Stimulated activated CD8-positive, alpha-beta memory T cell treated with anti-CD3 and anti-CD28 coated beads, Interleukin-12 subunit alpha, Interleukin-12 subunit beta, amount 100 ng/mL, for 24 hours (primary cell): Measurements from ENCODE around the gene GABRE.

Source experiments
- DNase-seq: peaks from one replicate; pipeline ENCODE4 v3.0.0-alpha.2; 2020; ENCODE audit errors: extremely low read depth

GABRE gene, protein sequence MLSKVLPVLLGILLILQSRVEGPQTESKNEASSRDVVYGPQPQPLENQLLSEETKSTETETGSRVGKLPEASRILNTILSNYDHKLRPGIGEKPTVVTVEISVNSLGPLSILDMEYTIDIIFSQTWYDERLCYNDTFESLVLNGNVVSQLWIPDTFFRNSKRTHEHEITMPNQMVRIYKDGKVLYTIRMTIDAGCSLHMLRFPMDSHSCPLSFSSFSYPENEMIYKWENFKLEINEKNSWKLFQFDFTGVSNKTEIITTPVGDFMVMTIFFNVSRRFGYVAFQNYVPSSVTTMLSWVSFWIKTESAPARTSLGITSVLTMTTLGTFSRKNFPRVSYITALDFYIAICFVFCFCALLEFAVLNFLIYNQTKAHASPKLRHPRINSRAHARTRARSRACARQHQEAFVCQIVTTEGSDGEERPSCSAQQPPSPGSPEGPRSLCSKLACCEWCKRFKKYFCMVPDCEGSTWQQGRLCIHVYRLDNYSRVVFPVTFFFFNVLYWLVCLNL

DNA sequence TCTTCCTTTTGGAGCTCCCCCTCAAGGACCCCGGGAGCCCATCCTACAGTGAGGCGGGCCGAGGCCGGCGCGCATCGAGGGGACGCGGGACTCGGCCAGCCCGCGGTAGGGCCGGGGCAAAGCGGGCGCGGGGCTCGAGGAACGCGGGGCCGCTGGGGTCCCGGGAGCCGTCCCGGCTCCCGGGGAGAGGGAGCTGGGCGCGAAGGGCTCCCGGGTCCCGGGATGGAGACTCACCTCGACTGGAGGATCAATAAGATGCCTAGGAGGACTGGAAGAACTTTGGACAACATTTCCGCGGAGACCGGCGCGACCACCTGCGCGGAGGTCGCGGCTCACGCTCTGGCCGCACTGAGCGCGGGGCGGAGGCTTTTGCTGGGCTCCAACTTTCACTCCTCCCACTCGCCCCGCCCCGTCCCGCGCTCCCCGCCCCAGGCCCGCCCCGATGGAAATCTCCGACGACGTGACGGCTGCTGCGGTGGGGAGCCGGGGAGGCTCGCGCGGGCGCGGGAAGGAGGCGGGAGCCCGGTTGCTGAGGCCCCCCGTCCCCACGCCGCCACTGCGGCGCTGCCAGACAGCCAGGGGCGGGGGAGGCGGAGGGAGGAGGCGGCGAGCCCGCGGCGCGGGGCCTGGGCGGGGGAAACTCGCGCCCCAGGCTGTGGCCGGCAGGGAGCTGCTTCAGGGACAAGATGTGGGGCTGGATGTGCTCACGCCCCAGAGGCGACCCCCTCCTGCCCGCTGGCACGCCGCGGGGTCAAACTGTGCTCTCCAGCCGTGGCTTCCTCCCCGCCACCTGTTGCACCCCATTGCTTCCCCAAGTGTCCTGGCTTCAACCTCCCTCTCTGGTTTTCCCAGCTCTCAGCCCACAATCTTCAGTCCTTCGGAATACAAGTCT lies at the start of gene GABRE:
TSS of gene GABRE (minus strand) at position 341 of the 892 bp plus-strand sequence. CDS start at position 290, 51 bp downstream.
- DNase-seq, result no peak

DNA sequence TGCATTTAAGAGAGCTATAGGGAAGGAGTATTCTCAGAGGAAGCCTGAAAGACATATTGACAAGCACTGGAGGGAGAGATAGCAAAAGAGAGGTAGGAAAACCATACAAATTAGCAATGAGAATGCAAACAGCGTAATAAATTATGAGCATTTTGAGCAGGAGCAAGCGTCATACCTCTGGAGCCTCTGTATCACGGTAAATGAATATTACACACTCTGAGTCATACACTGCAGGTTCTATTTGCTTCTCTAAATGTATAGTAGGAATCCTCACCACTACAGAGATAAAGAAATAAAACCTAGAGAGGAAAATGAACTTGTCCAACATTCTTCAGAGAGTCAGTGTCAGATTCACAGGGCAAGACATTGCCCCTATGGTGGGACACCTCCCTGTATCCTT lies 46.4 kb upstream of the GABRE start:
- DNase-seq, result no peak

DNA sequence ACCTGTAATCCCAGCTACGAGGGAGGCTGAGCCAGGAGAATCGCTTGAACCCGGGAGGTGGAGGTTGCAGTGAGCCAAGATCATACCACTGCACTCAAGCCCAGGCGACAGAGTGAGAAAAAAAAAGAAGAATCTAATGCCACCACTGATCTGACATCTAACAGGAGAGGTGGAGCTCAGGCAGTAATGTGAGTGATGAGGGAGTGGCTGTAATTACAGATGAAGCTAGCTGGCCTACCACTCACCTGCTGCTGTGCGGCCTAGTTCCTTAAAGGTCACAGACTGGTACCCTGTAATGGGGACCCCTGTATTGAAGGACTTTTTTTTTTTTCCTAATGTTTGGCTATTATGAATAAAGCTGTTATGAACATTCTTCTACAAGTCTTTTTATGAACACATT lies 25.3 kb upstream of the GABRE start:
- no peak for DNase-seq

DNA sequence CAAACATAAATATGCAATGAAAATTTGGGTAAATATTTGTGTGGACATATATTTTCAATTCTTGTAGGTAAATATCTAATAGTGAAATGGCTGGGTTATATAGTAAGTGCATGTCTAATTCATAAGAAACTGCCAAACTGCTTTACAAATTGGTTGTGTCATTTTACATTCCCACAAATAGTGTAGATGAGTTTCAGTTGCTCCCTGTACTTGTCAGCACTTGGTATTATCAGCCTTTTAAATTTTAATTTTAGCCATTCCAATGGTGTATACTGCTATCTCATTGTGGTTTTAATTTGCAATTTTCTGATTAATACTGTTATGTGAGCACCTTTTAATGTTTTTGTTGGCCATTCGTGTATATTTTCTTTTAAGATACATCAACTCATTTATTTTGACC lies 23.1 kb upstream of the GABRE start:
- no peak for DNase-seq

DNA sequence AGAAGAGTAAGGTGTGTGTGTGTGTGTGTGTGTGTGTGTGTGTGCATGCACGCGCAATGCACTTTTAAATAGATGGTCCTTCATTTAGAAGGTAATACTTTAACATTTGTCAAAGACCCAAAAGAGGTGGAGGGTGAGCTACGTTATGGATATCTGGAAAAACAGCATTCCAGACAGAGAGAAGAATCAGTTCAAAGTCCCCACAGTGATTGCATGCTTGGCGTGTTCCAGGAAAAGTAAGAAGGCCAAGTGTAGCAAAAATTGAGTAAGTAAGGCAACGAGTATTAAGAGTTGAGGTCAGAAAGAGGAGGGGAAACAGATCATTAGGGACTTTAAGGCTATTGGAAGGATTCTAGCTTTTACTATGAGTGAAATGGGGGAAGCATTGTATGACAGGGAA lies 21.9 kb upstream of the GABRE start:
- DNase-seq, result no peak

DNA sequence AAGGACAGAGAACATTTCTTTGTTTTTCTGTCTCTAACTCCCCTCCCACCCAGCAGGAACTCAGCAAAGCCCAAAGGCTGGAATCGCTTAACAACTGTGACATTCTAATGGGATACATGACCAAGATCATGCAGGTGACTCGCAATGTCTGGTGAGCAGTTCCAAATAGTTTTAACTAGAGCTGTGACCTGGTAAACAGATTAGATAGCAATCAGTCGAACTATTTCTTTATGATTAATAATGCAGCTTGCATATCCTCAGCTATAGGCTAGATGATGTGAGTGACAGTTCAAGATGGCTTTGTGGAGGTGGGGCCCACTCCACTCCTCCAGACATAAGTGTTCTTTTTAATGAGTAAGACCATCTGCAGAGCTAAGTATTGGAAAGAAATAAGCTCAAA lies 20.0 kb upstream of the GABRE start:
- DNase-seq, result no peak

DNA sequence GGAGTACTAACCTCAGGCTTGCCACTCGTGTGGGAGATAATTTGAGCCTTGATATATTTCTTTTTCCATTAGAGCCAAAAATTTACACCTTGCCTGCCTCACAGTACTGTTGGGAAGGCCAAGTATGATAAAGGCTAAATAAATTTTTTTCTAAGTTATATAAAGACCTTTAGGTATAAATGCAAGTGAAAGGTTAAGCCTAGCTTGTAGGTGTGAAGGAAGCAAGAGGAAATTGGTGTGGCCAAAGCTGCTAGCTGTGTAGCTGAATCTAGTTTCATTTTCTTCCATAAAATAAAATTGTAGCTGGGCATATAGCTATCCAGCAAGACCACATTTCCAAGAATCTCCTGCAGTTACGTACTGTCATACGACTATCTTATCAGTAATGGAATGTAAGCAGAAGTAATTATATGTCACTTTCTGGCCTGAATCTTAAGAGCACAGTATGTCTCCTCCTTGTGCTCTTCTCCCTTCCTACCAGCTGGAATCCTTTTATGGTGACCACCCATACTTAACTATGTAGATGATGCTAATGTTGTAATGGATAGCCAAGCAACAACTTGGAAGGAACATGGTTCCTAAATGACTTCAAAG lies 14.3 kb upstream of the GABRE start:
- no peak for DNase-seq

DNA sequence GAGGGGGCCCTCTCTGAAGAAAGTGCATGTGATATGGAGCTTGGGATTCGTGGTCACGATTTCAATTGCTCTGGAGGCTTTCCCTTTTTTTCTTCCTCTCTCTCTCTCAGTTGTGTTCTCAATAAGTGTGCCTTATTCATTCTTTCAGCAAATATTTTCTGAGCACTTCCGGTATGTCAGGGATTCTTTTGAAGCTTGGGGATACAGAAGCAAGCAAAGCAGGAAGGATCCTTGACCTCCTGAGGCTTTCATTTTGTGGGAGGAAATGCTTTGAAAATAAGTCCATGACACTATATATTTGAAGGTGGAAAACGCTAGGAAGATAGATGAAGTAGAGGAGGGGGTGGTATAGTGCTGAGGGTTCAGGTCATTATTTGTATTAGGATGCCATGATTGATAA lies 12.6 kb upstream of the GABRE start:
- DNase-seq, result no peak

DNA sequence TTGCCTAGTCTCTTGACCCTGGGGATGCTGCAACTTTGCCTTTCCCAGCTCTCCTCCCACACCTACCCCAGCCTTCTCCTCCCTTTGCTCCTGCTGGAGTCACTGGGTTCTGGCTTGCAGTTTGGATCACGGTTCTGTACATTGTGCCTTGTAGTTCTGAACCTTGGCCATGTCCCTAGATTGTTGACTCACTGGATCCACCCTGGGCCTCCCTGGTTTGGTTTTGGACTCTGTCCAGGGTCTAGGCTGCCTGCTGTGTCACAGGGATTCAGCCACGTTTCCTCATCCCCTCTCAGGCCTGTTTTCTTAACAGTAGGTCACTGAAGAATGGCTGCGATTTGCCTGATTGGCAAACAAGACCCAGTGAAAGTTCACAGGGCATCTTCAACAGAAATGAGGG lies 11.5 kb upstream of the GABRE start:
- no peak for DNase-seq

DNA sequence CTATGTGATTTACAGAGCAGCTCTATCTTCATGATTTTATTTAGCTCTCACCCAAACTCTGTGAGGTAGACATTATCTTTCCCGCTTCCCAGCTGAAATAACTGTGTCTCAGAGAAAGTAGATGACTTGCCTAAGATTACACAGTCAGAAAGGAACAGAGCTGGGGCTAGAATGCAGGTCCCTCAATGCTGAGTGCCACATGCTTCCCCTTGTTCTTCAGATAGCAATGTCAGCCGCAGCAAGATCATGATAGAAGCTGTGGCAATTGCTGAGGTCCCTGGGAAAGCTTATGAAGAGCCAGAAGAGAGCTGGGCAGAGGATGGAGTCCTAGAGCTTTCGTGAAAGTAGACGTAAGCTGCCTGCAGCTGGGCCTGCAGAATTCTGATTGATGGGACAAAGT lies 11.1 kb upstream of the GABRE start:
- DNase-seq, result no peak

DNA sequence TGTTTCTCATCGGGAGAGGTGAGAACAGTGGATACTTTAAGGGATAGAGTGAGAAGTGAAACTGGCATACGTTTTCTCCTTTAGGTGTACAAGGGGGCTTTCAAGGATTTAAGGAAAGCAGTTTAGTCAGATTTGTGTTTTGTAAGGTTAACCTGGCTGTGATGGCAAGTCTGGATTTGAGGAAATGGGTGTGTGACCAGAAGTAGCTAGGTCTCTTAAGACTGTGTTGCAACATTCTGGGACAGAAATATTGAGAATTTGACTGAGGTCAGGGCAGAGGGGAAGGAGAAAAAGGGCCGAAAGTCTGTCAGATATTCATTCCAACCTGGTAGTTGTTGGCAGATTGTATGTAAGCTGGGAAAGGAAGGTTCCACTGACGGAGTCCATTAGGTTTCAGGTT lies 10.4 kb upstream of the GABRE start:
- DNase-seq, result no peak

DNA sequence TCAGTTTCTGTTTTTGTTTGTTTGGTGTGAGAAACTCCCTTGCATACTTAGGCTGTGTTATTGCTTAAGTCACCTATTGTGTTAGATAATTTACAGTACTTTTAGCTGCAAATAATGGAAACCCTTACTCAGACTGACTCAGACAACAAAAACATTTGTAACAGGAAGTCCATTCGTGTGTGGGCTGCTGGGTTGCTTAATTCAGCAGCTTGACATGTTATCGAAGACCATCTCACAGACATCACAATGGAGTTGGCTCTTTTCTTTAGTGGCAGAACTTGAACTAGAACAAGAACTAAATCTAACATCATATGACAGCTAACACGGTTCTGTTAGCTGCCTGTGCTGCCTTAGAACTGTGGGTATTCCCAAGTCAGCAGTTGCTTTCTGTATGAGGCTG lies 9.9 kb upstream of the GABRE start:
- no peak for DNase-seq

DNA sequence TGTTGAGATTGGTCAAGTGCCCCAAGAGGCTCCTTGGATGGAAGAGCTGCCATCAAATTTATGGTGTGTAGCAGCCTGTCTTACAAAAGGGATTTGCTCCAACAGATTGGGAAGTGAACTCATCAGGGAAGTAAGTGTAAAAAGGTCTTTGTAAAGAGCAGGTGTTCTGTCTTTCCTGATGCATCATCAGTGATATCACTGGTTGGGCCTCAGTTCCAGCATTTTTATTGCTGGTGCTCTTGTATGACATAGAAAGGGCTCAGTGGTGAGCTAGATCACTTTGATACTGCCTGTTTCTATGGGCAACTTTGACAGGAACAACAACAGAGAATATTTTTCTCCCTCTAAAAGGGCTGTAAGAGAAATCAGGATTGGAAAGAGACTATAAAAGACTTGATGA lies 8.7 kb upstream of the GABRE start:
- no peak for DNase-seq

DNA sequence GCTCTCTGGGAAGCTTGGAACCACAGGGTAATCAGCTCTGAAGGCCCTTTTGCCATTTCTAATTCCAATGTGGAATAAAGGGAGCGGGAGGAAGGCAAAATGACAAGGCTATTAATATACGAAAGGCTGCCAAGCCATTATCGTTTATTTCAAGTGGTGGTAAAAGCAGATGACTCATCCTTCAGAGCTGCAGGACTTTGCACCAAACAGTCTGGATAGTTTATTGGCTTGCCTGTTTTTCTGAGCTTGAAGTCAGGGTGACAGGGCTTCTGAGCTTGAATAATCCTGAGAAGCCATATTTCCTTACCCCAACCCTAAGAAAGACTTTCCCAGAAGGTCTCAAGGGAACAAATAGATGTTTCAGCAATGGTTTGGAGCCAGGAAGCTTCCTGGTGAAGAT lies 7.7 kb upstream of the GABRE start:
- no peak for DNase-seq

DNA sequence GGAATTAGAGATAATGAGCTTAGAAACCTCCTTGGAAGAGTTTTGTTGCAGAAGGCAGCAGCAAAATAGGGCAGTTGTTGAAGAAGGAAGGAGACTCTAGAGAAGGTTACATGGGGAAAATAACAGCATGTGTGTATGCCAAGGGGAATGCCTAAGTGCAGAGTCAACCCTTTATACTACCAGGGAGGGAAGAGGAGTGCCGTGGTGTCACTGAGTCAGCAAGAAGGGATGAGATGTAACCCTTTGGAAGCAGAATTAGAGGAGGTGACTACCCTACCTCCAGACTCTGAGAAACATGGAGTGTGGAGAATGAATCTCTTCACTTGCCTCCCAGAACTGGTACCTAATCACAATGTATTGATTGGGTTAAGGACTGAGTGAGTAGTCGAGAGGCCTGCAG lies 6.7 kb upstream of the GABRE start:
- no peak for DNase-seq

DNA sequence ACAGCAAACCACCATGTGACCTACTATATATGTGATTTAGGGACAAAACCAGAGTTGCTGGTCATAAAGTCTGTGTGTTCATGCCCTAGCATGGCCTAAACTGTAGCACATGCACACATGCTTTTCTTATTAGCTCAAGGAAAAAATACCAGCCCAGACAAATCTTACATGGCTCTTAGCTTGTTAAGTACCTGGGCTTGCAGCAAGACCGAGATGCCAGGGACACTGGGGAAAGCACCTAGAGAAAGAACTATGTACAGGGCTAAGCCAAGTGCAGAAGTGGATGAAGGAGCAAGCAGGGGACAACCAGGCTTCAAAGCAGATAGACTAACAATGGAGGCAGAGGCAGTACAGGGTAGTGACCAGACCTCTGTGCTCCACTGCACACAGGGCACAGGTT lies 3.4 kb upstream of the GABRE start:
- DNase-seq, result no peak

DNA sequence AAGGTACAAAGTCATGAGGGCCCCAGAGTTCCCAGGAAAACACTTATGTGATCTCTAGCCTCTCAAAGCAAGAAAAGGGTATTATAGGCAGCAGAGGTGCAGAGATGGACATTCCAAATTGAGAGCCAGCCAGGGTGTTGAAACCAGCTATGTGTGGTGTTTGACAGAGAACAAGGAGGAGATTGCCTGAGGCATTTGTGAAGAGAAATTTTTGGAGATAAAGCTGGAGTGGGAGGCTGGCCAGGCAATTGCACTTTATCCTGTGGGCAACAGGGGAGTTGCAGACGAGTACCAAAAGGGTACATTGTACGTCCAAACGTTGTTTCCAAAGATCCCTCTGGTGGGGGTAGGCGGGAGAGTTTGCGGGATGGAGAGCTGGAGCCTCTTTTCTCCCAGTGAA lies 2.5 kb upstream of the GABRE start:
- no peak for DNase-seq

DNA sequence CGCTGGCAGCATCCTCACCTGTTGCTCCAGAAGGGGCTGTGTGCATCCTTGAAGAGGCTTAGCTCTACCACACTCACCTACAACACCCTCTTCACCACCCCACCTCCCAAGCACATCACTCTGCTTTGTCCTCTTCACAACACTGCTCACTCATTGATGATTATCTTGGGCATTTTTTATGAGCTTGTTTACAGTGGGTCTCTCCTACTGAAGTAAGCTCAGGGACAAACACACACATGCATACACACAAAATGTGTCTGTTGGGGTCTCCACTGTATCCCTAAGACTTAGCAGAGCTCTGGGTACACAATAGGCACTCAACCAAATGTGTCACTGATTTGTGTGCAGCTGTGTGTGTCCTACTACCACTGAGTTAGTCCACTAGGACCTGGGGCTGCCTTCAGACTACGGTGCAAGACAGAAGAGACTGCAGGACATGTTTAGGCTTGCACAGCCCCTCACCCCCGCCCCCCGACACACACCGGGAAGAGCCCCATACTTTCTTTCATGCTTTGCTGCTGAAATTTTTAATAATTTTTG lies 1.3 kb upstream of the GABRE start:
- DNase-seq, result no peak

DNA sequence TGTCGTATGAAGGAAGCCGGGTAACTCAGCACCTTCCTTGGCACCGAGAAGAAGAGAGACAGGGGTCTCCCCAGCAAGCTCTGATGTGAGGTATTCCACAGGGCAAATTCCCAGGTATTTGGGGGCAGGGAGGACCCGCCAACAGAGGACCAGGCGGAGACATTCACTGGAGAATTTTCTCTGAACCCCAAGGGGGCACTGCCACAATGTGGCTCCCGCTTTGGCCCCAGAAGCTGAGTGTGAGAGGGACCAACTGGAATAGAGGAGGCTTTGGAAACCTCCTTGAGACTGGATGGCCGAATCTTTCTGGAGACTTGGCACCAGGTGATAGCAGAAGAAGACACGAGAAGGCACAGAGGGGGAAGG lies 735 bp upstream of the GABRE start:
- no peak for DNase-seq

DNA sequence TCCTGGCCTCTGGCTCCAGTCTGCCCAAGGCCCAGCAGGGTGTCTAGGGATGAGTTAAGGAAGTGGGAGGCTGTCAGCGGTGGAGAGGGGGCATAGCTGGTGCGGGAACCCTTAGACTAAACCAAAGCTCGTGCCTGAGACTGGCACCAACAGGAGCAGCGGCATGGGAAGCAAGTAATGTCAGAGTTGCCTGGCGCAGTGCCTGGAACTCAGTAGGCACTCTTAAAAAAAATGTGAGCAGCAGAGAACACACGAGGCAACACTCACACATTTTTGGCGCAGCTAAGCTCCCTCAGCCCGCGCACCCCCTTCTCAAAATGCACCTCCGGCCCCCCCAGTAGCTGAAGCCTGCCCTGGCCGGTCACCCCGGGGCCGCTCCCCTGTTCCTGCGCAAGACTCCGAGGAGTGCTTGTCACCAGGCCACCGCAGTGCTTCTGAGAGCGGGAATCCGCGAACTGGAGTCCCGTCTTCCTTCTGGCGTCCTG lies 583 bp downstream of the GABRE start:
- DNase-seq, result no peak

DNA sequence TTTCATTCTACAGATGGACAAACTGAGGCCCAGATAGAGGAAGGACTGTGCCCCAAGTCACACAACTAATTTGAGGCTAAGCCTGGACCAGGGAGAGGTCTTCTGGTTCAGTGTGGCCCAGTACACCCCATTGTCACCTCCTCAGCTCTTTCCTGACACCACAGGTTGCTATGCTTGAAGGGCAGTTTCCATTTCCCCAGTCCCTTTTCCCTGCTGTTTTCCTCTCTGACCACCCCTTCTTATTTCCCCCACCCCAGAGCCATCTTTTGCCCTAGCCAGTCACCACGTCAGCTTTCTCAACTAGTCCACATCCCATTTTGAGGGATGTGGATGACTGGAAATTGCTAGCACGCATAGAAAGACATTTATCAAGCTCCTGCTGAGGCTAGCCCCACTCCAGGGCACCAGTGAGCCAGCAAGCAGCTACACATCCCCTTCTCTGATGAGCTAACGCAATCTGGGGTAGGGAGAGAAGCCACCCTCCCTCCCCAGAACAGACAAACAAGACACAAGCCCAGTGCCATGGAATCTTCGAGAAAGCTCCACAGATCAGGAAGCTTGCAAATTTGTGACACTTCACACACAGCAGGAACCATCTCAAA lies 1.3 kb downstream of the GABRE start:
- no peak for DNase-seq

DNA sequence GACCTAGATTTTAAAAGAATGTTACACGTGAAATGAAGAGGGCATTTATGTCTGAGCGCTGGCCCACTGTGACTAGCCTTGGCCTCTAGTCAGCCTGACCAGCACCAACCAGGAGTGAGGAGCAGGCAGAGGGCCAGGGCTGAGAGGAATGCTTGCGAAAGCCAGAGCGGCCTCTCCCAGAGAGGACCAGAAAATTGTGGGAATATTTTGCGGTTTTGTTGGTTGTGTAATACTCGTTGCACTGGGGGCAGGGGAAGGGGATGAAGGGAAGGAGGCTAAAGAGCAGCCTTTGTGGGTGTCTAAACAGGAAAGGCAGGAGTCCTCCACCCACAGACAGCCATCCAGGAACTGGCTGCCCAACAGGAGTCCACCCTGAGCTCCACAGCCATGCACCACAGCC lies 3.8 kb downstream of the GABRE start:
- DNase-seq, result no peak
